GM19452 (cell line): ENCODE results near the gene SEPHS2.
"Not testable (repeated sequence)": the region's sequence is repeated elsewhere in the genome, so short reads cannot be mapped to it uniquely, and the experiment has no call there.

Source experiments
- ATAC-seq: cut with Tn5 transposase; IDR thresholded peaks from one replicate; pipeline ENCODE4 v1.9.1; 2021; ENCODE audit not compliant: unreplicated experiment

SEPHS2 gene, protein sequence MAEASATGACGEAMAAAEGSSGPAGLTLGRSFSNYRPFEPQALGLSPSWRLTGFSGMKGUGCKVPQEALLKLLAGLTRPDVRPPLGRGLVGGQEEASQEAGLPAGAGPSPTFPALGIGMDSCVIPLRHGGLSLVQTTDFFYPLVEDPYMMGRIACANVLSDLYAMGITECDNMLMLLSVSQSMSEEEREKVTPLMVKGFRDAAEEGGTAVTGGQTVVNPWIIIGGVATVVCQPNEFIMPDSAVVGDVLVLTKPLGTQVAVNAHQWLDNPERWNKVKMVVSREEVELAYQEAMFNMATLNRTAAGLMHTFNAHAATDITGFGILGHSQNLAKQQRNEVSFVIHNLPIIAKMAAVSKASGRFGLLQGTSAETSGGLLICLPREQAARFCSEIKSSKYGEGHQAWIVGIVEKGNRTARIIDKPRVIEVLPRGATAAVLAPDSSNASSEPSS

DNA sequence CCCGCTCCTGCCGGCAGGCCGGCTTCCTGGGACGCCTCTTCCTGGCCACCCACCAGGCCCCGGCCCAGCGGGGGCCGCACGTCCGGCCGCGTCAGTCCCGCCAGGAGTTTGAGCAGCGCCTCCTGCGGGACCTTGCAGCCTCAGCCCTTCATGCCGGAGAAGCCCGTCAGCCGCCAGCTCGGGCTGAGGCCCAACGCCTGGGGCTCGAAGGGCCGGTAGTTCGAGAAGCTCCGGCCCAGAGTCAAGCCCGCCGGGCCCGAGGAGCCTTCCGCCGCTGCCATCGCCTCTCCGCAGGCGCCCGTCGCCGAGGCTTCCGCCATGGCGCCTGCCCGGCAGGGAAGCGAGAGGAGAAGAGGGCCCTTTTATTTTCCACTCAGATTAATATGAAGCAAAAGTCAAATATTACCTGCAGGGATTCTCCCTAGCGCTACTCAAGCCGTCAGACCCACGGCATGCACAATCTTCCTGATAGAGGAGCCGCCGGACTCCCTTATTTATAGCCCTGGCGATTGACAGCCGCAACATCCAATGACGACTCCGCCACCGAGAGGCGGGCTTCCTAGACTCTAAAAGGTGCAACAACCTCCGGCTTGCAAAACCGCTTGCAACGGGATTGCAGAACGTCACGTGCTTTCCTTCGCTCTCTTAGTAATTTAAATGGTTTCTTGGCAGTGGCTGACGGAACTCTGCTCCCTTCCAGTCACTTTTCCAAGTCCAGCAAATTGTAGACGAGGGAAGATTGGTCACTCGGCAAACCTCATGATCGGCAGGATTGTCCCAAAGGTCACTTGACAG is at the start of gene SEPHS2:
Gene SEPHS2, minus strand, starts transcription at position 467 of the 795 bp plus-strand sequence. Its CDS starts 147 bp downstream, at position 320.
- ATAC-seq: peak; percentile 85

DNA sequence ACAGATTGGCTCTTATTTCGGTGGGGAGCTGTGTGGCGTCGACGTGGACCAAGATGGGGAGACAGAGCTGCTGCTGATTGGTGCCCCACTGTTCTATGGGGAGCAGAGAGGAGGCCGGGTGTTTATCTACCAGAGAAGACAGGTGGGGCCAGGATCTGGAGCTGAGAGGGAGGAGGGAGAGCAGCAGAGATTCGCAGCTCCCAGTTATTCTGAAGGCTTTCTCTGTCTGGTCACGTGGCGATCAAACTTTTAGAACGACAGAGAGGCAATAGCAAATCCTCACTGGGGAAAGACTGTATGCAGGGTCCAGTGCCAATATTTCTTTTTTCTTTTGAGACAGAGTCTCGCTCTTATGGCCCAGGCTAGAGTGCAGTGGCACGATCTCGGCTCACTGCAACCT is 49.0 kb upstream of the SEPHS2 start:
- no peak for ATAC-seq

DNA sequence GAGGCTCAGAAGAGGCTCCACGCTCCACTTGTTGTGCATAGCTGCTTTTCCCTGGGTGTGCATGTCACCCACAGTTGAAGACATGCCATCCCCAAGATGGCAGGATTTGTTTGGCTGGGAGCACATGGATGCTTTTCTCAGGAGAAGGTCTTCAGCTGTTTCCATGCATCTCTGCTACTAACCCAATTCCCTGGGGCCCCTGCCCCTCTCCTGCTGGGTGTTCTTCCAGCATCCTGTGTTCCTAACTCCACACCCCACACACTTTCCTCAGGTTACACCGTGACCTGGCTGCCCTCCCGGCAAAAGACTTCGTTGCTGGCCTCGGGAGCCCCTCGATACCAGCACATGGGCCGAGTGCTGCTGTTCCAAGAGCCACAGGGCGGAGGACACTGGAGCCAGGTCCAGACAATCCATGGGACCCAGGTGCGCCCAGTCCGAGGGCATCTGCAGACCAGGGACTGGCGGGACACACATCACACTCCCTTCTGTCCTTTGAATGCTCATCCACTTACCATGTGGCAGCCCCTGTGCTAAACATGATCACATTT is 48.3 kb upstream of the SEPHS2 start:
- ATAC-seq: no peak

GRCh38 chr16:30491744-30492308 is 46.2 kb upstream of the SEPHS2 start:
- ATAC-seq: no peak

DNA sequence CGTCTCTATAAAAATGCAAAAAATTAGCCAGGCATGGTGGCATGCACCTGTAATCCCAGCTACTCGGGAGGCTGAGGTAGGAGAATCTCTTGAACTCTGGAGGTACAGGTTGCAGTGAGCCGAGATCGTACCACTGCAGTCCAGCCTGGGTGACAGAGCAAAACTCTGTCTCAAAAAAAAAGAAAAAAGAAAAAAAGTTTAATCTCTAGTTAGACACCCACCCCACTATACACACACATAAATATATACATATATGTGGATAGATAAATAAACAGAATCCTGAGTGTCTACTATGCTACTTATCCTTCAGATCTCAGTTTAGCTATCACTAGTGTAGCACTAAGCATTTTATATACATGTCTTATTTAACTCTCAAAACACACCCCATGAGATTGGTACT is 45.6 kb upstream of the SEPHS2 start:
- ATAC-seq: no peak

- no peak for ATAC-seq
Measured at GRCh38 chr16:30490210-30490609, 44.5 kb upstream of the SEPHS2 start.

GRCh38 chr16:30488764-30489605 is 43.3 kb upstream of the SEPHS2 start:
- no peak for ATAC-seq

GRCh38 chr16:30485818-30486436 is 40.3 kb upstream of the SEPHS2 start:
- ATAC-seq: no peak

GRCh38 chr16:30484887-30485286 is 39.2 kb upstream of the SEPHS2 start:
- ATAC-seq: no peak

DNA sequence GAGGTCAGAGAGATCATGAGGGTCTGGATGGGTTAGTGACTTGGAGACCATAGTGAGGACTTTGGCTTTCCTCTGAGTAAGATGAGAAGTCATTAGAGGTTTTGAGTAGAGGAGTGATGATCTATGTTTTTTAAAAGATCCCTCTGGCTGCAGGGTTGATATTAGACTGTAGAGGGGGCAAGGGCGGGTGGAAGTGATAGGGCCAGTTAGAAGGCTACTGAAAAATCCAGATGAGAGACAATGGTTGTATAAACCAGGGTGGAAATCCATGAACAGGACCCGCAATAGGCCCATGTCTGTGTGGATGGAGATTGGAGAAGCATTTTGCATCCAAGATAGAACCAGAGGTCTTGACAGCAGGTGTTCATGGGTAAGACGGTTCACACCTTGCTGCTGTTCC is 36.7 kb upstream of the SEPHS2 start:
- ATAC-seq: no peak

DNA sequence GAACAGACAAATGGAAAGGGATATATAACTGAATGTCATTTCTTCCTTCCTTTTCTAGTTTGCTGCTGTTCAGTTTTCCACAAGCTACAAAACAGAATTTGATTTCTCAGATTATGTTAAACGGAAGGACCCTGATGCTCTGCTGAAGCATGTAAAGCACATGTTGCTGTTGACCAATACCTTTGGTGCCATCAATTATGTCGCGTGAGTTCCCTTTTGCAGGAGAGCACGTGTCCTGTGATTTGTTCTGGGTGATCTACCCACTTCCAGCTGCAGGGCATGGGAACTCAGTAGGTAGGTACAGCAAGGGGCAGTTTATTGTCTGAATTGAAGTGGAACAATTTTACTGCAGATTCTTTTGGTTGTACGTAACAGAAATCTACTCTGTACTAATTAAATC is 35.7 kb upstream of the SEPHS2 start:
- ATAC-seq: no peak

GRCh38 chr16:30478766-30479478 is 33.2 kb upstream of the SEPHS2 start:
- no peak for ATAC-seq

GRCh38 chr16:30477773-30478172 is 32.1 kb upstream of the SEPHS2 start:
- ATAC-seq: not testable (repeated sequence)

DNA sequence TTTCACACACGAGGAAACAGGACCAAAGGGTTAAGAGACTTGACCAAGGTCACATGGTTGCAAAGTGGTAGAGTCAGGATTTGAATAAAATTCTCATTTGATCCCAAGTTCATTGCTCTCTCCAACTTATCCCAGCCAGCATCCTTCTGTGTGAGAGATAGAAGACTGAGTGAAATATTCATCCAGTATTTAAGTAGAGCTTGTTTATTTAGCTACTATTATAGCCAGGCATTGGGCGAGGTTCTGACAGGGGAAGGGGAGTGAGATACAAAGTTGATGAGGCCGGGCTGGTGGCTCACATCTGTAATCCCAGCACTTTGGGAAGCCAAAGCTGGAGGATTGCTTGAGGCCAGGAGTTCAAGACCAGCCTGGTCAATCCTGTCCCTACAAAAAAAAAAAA is 31.3 kb upstream of the SEPHS2 start:
- no peak for ATAC-seq

- ATAC-seq: no peak
Measured at GRCh38 chr16:30474684-30475083, 29.0 kb upstream of the SEPHS2 start.

DNA sequence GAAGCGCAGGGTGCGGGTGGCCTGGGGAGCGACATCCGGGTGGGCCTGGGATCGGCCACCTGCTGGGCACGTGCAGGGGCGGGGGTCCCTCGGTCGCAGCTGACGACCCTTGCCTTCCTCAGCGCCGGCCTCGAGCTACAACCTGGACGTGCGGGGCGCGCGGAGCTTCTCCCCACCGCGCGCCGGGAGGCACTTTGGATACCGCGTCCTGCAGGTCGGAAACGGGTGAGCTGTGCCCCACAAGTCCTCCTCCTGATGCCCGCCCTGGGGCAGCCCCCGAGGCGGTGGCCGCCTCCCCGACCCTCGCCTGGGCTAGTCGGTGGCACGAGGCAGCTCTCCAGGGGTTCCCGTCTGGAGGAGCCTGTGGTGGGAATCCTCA is 28.4 kb upstream of the SEPHS2 start:
- ATAC-seq: no peak

DNA sequence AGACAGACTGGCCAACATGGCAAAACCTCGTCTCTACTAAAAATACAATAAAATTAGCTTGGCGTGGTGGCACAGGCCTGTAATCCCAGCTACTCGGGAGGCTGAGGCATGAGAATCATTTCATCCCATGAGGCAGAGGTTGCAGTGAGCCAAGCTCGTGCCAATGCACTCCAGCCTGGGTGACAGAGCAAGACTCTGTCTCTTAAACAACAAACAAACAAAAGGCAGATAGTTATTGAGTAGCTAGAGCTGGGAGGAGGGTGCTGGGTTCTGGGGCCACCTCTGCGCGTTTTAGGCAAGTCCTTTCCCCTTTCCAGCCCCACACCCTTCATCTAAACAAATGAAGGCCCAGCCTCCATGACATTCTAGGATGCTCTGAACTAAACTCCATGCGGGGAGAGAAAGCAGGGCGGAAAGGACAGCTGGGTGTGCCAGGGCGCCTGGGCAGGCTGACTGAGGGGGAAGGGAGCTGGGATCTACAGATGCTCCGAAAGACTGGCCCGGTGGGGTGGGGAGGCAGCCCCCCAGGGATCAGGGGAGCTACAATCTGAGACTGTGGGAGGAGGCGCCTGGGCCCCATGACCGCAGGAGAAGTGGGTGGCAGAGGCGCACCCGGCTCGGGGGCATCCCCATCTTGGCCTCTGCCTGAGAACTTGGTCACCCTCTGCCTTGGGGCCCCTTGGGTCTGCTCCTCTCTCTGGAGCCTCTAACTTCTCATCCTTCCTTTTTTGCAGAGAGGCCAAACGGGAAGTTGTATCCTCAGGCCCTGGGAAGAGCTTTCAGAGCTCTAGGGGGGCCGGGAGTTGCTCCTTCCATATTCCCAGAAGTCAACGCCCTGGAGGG is 27.8 kb upstream of the SEPHS2 start:
- ATAC-seq: no peak

DNA sequence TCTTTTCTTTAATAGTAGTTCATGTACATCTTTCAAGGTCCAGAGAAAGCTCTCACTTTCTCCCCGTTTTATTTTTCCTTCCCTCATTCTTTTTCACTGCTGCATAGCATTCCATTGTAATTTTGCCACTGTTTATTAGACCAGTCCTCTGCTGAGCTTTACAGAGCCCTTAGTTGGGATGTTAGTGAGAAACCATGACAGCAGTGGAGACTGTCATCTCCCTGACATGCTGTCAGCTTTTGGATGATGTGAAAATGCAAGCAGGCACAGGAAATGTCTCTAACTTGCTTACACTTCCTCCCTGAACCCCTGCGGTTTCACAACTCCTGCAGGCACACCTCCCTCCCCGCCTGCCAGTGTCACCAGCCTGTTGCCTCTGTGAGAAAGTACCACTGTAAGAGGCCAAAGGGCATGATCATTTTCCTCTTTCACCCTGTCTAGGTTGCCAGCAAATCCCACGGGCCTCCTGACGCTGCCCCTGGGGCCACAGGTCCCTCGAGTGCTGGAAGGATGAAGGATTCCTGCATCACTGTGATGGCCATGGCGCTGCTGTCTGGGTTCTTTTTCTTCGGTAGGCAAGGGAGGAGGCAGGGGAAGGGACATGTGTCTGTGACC is 26.8 kb upstream of the SEPHS2 start, which contains the start of gene ITGAL:
Gene ITGAL, plus strand, starts transcription at position 415 of the 615 bp plus-strand sequence. Its CDS starts 96 bp downstream, at position 511.
- ATAC-seq: peak; percentile 45
